Pericardium fibroblast (primary cell): ENCODE data around the gene GCNT1. TPM values are rescaled to one million over a fixed set of nuclear protein-coding genes. Genes with fewer than 3 reads are reported as not detected.

Source experiments
- total RNA-seq: library from RNA; depleted of rRNA; stranded (reverse); fragments of >200 nt; gene quantifications from 2 replicates; pipeline ENCODE4 v1.2.3, GENCODE V29; 2015

The GCNT1 gene
- 9.0 and 31.1 TPM in 2 replicates for total RNA-seq

GRCh38 chr9:76458903-76459693 lies at the start of gene GCNT1:
Gene GCNT1, plus strand, starts transcription at chr9:76459182. Its CDS starts 43,200 bp downstream, at chr9:76502382.

Other genes starting within 250 kb of the GCNT1 start
- gene RFK, start 64.8 kb upstream of the GCNT1 start, total RNA-seq, result 14.4 and 16.6 TPM in 2 replicates